Panc1 (cell line): Measurements from ENCODE around the gene CCDC78. TPM values are rescaled to one million over a fixed set of nuclear protein-coding genes. Genes with fewer than 3 reads are reported as not detected.

Source experiments
- ATAC-seq: fragments of 200-7000 bp; cut with Tn5 transposase; 2 replicates; pipeline ENCODE4 v1.9.1; 2020; ENCODE audit warnings: mild to moderate bottlenecking, moderate library complexity
- BruUV-seq: library from RNA; stranded (reverse); fragments of 400-500 nt; replicated peaks from 2 replicates; lab custom pipeline; 2021; lab: Mats Ljungman, UMichigan
- CTCF ChIA-PET: fragments of 300-600 bp; sonication (Branson Sonifier 250); formaldehyde crosslinking; loops from one replicate; lab custom pipeline; 2022; ENCODE audit warnings: antibody characterized with exemption; lab: Charles Lee
- POLR2A ChIA-PET: fragments of 300-600 bp; sonication (Branson Sonifier 250); formaldehyde crosslinking; loops from one replicate; lab custom pipeline; 2022; ENCODE audit warnings: antibody characterized with exemption; lab: Charles Lee
- DNase-seq: peaks from one replicate; pipeline ENCODE4 v3.0.0-alpha.2; 2010; ENCODE audit warnings: low read depth, low spot score
- H3K27ac ChIP-seq: 2 replicates; pipeline ENCODE4 v1.5.1; 2011; ENCODE audit warnings: mild to moderate bottlenecking, low read length, inconsistent platforms
- H3K27me3 ChIP-seq: fragments of 200-500 bp; sonication (Bioruptor generic); 2 replicates; pipeline ENCODE4 v1.6.0; 2014; ENCODE audit warnings: low read length, inconsistent platforms; ENCODE audit not compliant: control insufficient read depth, insufficient read depth
- H3K36me3 ChIP-seq: fragments of 200-500 bp; sonication (Bioruptor generic); 2 replicates; pipeline ENCODE4 v1.5.1; 2014; ENCODE audit warnings: inconsistent platforms, mild to moderate bottlenecking, low read length, moderate library complexity; ENCODE audit not compliant: control insufficient read depth, insufficient read depth
- H3K4me1 ChIP-seq: 2 replicates; pipeline ENCODE4 v1.5.1; 2011; ENCODE audit warnings: inconsistent platforms, mild to moderate bottlenecking, low read length, moderate library complexity; ENCODE audit not compliant: control insufficient read depth, insufficient read depth
- H3K4me3 ChIP-seq, 2 experiments: 2 replicates each; pipeline ENCODE4 v1.5.1; 2011 to 2012; ENCODE audit warnings: low read depth in 2 of 2, low read length in 2 of 2, mild to moderate bottlenecking in 2 of 2, inconsistent platforms in 1 of 2, moderate library complexity in 1 of 2
- H3K9me3 ChIP-seq: fragments of 200-500 bp; sonication (Bioruptor generic); 2 replicates; pipeline ENCODE4 v1.5.1; 2014; ENCODE audit warnings: low read depth, mild to moderate bottlenecking, inconsistent platforms, low read length, moderate library complexity; ENCODE audit not compliant: control insufficient read depth, insufficient read depth
- POLR2AphosphoS5 ChIP-seq: IDR thresholded peaks from 2 replicates; pipeline ENCODE4 v1.6.1; 2012; ENCODE audit warnings: mild to moderate bottlenecking, low read depth, low read length, moderate library complexity
- SIN3A ChIP-seq: IDR thresholded peaks from 2 replicates; pipeline ENCODE4 v1.6.1; 2012; ENCODE audit warnings: low read depth, mild to moderate bottlenecking, low read length, moderate library complexity, borderline replicate concordance; ENCODE audit not compliant: insufficient read depth
- TCF7L2 ChIP-seq: IDR thresholded peaks from 2 replicates; pipeline ENCODE4 v1.6.1; 2011; ENCODE audit warnings: mild to moderate bottlenecking, low read depth, low read length, inconsistent platforms
- in situ Hi-C: cut with HindIII; loops from 2 replicates; pipeline ENCODE4 v1.10.0; 2016; ENCODE audit warnings: low sequenced_read_pairs, low pct_unique_long_range_greater_than_20kb
- intact Hi-C: fragments of 100-400 bp; cut with micrococcal nuclease; formaldehyde crosslinking; loops from one replicate; pipeline ENCODE4 v1.10.0; 2022; ENCODE audit not compliant: unreplicated experiment
- total RNA-seq: library from RNA; stranded (reverse); gene quantifications from one replicate; pipeline ENCODE4 v1.2.1, GENCODE V29; 2021; ENCODE audit not compliant: unreplicated experiment
- TF ChIP-seq, protein P1 (sequence below), 2 experiments: IDR thresholded peaks; 2 replicates each; pipeline ENCODE4 v1.6.1; 2011 to 2012; ENCODE audit warnings: low read depth in 2 of 2, control low read depth in 1 of 2, low read length in 1 of 2, mild to moderate bottlenecking in 1 of 2, moderate library complexity in 1 of 2; ENCODE audit not compliant: insufficient read depth in 1 of 2
- TF ChIP-seq, protein P2 (sequence below): fragments of 450-650 bp; IDR thresholded peaks from 2 replicates; pipeline ENCODE4 v1.5.1; 2017; ENCODE audit warnings: mild to moderate bottlenecking

The CCDC78 gene
- total RNA-seq, 1 experiment from 2014 or later: 18.2 TPM

DNA sequence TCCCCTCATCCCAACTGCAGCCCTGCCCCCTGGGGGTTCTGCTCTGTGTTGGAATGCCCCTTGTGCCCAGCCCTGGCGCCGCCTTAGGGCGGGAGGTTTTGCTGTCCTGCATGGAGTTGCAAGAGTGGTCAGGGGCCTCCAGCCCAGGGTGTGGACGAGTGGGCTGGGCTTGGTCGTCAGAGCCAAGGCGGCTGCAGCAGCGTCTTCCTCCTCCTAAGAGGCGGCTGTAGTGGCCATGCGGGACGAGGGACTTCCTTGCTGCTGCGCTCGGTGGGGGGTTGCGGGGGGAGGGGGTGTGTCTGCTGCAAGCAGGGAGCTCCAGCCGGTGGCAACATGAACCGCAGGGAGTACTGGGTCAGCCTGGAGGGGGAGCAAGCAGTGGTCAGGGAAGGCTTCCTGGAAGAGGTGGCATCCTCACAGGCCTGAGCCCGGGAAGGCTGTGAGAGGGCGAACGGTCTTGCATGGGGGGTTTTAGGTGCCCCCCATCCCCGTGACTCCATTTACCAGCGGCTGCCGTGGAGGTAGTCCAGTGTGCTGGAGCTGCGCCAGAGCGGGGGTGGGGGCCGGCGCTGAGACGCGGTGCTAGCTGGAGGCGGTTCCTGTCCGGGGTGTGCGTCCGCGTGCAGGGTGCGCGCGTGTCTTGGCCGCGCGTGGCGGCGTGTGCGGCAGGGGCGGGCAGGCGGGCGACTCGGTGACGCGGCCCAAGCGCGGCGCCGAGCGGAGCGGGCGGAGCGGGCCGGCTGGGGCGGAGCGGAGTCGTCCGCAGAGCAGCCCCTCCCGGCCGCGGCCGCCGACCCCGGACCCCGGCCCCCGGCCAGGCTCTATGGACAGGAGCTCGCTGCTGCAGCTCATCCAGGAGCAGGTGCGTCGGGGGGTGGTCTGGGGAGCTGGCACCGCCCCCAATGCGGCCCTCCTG is 51.0 kb downstream of the CCDC78 start, which contains the start of gene RHBDL1:
Gene RHBDL1, plus strand, starts transcription at position 704 of the 916 bp plus-strand sequence. Its CDS starts 120 bp downstream, at position 824.
- H3K4me1 ChIP-seq: peaks cover 22% of the 10 kb centered on the region
- POLR2A ChIA-PET: no interaction called here
- peak within 1 kb of the TSS; percentile 62 for H3K27ac ChIP-seq
- CTCF ChIA-PET: no interaction called here
- no peaks in the 10 kb centered on the region for H3K9me3 ChIP-seq
- BruUV-seq: no TSS peak
- DNase-seq: no peak
- no peaks in the 10 kb centered on the region for H3K27me3 ChIP-seq
- in situ Hi-C loops: no loop called here
- intact Hi-C loops: no loop called here
- peaks cover 3% of the 10 kb centered on the region; the same call in 1 of the 2 replicates for H3K36me3 ChIP-seq
- ATAC-seq: peak; percentile 44
- TF ChIP-seq TCF7L2: no peak
- TF ChIP-seq POLR2AphosphoS5: peak; percentile 51
- 0 out of 2 replicates have a peak, but pooled peaks have one; percentile 43 for TF ChIP-seq SIN3A
- TF ChIP-seq, protein P1, sequence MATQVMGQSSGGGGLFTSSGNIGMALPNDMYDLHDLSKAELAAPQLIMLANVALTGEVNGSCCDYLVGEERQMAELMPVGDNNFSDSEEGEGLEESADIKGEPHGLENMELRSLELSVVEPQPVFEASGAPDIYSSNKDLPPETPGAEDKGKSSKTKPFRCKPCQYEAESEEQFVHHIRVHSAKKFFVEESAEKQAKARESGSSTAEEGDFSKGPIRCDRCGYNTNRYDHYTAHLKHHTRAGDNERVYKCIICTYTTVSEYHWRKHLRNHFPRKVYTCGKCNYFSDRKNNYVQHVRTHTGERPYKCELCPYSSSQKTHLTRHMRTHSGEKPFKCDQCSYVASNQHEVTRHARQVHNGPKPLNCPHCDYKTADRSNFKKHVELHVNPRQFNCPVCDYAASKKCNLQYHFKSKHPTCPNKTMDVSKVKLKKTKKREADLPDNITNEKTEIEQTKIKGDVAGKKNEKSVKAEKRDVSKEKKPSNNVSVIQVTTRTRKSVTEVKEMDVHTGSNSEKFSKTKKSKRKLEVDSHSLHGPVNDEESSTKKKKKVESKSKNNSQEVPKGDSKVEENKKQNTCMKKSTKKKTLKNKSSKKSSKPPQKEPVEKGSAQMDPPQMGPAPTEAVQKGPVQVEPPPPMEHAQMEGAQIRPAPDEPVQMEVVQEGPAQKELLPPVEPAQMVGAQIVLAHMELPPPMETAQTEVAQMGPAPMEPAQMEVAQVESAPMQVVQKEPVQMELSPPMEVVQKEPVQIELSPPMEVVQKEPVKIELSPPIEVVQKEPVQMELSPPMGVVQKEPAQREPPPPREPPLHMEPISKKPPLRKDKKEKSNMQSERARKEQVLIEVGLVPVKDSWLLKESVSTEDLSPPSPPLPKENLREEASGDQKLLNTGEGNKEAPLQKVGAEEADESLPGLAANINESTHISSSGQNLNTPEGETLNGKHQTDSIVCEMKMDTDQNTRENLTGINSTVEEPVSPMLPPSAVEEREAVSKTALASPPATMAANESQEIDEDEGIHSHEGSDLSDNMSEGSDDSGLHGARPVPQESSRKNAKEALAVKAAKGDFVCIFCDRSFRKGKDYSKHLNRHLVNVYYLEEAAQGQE (IDR thresholded peaks at IDR 0.05; ENCODE audit: insufficient read depth in 1 of 2, low read depth in 2 of 2, low read length in 1 of 2): no peak
- TF ChIP-seq, protein P2, sequence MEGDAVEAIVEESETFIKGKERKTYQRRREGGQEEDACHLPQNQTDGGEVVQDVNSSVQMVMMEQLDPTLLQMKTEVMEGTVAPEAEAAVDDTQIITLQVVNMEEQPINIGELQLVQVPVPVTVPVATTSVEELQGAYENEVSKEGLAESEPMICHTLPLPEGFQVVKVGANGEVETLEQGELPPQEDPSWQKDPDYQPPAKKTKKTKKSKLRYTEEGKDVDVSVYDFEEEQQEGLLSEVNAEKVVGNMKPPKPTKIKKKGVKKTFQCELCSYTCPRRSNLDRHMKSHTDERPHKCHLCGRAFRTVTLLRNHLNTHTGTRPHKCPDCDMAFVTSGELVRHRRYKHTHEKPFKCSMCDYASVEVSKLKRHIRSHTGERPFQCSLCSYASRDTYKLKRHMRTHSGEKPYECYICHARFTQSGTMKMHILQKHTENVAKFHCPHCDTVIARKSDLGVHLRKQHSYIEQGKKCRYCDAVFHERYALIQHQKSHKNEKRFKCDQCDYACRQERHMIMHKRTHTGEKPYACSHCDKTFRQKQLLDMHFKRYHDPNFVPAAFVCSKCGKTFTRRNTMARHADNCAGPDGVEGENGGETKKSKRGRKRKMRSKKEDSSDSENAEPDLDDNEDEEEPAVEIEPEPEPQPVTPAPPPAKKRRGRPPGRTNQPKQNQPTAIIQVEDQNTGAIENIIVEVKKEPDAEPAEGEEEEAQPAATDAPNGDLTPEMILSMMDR: no peak; the same call in 1 of the 2 replicates
- H3K4me3 ChIP-seq: peak within 1 kb of the TSS; percentile 39 to 51

DNA sequence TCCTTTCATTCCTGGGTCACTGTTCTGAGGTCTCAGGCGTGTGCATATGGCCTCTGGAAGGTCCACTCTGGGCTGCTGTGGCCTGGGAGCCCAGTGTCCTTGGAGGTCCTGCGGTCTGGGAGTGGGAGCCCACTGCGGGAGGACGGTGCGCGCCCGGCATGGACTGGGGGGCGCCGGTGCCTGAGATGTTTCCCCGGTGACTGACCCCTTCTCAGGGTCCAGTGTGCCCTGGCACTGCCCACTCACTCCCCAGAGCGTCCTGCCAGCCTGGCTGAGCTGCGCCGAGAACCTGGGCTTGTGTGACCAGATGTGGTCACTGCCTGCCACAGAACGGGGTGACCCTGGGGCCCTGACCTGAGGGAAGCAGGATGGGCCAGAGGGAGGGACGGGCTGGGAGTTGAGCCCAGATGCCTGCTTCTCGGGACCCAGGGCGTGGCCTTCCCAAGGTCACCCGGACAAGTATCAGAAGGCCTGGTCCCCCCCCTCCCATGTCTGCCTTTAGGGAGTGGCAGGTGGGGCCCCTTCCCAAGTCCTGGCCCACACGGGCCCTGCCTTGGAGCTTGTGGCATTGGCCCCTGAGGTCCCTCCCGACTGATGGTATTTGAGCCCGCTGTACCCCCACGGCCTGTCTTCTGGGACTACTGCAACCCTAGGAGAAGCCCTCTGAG is 51.9 kb downstream of the CCDC78 start:
- ATAC-seq (peak; percentile 19), DNase-seq (no peak)
- Histone ChIP-seq H3K36me3 (peaks cover 3% of the 10 kb centered on the region; the same call in 1 of the 2 replicates), H3K4me1 (peaks cover 29% of the 10 kb centered on the region), H3K27ac (peak overlapping the region; percentile 62), H3K9me3 (no peaks in the 10 kb centered on the region), H3K27me3 (no peaks in the 10 kb centered on the region), H3K4me3 (no peak overlapping the region)
- in situ Hi-C loops: no loop called here
- POLR2A ChIA-PET: no interaction called here
- CTCF ChIA-PET: no interaction called here
- TF ChIP-seq, protein P1 (IDR thresholded peaks at IDR 0.05; ENCODE audit: insufficient read depth in 1 of 2, low read depth in 2 of 2, low read length in 1 of 2): no peak
- TF ChIP-seq TCF7L2: no peak
- TF ChIP-seq, protein P2: no peak
- TF ChIP-seq POLR2AphosphoS5: no peak
- TF ChIP-seq SIN3A: no peak
- no TSS peak for BruUV-seq
- intact Hi-C loops: no loop called here
